Measurements from ENCODE around the gene PRPSAP2.
"Not testable (repeated sequence)": the region's sequence is repeated elsewhere in the genome, so short reads cannot be mapped to it uniquely, and the experiment has no call there.

Gene PRPSAP2

DNA sequence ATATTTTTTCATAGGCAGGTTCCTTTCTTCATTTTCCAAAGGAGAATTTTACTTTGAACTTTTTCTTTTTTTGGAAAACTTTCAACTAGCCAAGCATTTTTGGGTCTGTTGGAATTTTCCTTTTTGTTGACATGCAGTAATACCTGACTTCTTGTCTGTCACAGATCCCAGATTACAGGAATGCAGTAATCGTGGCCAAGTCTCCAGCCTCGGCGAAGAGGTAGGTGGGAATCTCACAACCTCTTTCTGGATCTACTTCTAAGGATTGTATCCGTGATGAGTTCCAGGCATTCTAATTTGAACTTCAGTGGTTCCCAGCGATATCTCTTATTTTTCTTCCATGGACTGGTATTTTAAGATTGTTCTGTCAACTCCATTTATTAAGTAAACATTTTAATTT lies 31.7 kb downstream of the PRPSAP2 start:
- DNase-seq: no peak

- DNase-seq: no peak
Observed at GRCh38 chr17:18891541-18891940, 33.6 kb downstream of the PRPSAP2 start.

DNA sequence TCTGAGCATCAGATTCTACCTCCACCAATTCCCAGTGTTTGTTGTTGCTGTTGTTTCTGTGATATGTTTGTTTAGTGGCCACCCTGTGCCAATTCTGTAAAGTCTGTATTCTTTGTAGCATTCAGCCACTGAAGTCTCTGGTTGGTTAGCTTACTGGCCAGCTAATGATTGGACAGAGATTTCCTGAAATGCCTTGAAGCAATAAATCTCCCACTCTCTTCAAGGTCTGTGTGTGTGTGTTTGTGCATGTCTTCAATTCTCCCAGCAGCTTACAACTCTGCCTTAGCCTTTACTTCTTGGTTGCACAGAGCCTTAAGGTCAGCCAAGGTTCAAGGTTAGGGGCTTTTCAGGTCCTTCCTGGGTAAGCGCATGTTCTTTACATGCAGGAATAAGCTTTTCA lies 38.2 kb downstream of the PRPSAP2 start:
- DNase-seq: no peak

DNA sequence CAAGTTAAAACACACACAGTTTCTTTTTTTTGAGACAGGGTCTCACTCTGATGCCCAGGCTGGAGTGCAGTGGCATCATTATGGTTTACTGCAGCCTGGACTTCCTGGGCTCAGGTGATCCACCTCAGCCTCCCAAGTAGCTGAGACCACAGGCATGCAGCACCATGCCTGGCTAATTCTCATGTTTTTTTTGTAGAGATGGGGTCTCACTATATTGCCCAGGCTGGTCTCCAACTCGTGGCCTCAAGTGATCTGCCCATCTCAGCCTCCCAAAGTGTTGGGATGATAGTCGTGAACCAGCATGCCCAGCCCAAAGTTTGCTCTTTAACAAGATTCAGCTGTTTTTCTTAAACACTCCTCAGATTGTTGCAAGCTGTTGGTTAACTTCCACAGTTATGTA lies 39.0 kb downstream of the PRPSAP2 start:
- no peak for DNase-seq

- DNase-seq: no peak
Observed at GRCh38 chr17:18904482-18904881, 46.6 kb downstream of the PRPSAP2 start.

GRCh38 chr17:18905226-18905625 lies 47.3 kb downstream of the PRPSAP2 start:
- DNase-seq: no peak

DNA sequence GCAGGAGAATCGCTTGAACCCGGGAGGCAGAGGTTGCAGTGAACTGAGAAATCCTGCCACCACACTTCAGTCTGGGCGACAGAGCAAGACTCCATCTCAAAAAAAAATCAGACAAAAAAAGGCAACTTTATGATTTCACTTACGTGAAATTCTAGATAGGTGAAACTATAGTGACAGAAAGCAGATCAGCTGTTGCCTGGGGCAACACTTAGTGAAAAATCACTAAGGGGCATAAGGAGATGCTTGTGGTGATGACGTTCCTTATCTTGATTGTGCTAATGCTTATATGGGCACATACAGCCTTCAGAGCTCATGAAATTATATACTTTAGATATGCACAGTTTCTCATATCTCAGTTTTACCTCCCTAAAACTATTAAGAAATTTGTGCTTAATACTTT lies 52.4 kb downstream of the PRPSAP2 start:
- DNase-seq: no peak

- DNase-seq: no peak
Observed at GRCh38 chr17:18910881-18911280, 53.0 kb downstream of the PRPSAP2 start.

GRCh38 chr17:18916816-18917500 lies 59.0 kb downstream of the PRPSAP2 start:
- DNase-seq: no peak

DNA sequence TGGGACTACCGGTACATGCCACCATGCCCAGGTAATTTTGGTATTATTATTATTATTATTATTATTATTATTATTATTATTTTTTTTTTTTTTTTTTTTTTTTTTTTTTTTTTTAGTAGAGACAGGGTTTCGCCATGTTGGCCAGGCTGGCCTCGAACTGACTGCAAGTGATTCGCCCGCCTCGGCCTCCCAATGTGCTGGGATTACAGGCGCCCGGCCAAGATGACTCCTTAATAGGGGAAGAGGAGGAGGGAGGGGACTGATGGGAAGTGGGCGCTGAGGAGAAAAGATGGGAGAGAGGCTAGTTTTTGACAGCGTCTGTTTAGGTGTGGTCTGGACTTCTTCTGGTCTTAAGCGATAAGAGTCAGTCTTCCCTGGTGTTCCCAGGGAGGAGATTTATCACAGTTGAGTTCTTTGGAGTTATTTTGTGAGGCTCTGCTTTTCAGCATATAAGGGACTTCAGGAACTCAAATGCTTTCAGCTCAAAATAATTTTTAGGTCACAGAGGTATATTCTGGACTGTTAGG lies 59.6 kb downstream of the PRPSAP2 start:
- DNase-seq: no peak

DNA sequence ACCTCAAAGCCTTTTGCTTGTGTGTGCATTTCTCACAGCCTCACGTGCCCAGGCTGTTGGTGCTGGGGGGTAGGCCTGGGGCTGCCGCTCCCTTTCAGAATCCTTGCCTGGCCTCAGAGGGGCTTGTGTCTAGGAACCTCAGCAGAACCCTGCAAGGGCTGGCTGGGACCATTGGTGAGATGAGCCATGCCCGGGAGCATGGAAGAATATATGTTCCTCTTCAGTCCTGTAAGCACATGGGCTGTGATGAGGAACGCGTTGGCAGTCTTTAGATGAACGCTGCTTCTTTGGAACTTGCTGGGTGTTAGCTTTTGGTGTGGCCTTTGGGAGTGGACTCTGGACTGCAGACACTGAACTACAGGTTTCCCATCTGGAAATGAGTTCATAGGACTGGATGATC lies 62.0 kb downstream of the PRPSAP2 start:
- DNase-seq: no peak

DNA sequence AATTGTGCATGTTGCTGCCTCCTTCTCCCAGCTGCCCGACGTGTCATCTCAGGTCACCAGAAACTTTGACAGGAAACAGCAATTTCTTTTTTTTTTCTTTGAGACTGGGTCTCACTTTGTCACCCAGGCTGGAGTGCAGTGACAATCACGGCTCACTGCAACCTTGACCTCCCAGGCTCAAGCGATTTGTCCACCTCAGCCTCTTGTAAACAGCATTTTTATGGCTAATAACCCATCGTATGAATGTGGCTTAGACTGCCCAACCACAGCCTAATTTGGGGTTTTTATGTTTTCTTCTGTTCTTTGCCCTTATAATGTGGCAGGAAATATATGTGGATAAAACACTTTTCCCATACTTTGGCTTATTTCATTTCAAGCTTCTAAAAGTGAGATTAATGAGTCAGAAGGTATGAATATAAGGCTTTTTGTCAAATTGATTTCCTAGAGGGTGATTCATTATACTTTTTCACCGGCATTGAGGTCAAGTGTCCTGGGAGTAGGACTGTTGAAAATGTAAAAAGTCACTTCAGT lies 63.0 kb downstream of the PRPSAP2 start:
- peak in 3 of 6 experiments; percentile 27 to 37 (median 32) for DNase-seq

DNA sequence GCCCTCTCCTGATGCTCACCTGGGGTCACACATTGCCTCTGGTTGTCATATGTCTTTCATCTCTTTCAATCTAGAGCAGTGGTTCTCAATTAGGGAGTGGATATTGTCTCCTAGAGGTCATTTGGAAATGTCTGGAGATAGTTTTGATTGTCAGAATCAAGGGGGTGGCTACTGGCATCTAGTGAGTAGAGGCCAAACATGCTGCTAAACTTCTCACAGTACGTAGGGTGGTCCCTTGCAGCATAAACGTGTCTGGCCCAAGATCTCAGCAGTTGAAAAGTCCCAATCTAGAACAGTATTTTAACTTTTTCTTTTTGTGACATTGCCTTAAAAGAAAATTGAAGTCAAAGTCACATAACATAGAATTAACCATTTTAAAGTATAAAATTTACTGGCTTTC lies 63.6 kb downstream of the PRPSAP2 start:
- DNase-seq: no peak

DNA sequence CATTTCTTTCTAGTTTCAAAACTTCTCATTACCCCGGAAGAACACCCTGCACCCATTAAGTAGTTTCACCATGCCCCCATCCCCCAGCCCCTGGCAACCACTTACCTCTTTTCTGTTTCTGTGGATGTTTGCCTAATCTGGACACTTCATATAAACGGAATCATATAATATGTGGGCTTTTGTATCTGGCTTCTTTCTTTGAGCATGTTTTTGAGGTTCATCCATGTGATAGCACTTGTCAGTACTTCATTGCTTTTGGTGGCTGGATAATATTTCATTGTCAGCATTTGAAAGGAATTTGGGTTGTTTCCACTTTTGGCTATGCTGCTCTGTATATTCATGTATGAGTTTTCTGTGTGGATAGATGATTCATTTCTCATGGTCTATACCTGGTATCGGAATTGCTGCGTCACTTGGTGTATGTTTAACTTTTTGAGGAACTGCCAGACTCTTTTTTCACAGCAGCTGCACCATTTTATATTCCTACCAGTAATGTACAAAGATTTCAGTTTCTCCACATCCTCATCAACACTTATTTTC lies 64.1 kb downstream of the PRPSAP2 start:
- no peak for DNase-seq

GRCh38 chr17:18922596-18922995 lies 64.7 kb downstream of the PRPSAP2 start:
- not testable (repeated sequence) for DNase-seq

DNA sequence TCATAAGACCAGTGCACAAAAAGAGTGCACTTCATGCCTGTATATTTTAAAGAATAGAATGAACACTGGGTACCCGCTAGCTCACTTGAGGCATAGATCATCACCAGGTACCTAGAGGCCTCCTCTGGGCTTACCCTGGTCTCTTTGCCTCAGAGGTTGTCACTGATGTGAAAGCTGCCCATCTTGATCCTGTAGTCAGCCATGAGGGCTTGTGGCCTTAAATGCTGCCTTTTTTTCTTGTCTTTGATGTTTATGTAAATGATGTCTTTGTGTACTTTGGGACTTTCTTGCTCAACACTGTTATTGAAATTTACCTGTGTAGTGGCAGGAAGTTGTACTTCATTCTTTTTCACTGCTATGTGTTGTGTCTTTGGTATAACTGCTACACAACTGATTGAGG lies 67.3 kb downstream of the PRPSAP2 start:
- peak in 3 of 6 experiments; percentile 34 to 46 (median 43) for DNase-seq

DNA sequence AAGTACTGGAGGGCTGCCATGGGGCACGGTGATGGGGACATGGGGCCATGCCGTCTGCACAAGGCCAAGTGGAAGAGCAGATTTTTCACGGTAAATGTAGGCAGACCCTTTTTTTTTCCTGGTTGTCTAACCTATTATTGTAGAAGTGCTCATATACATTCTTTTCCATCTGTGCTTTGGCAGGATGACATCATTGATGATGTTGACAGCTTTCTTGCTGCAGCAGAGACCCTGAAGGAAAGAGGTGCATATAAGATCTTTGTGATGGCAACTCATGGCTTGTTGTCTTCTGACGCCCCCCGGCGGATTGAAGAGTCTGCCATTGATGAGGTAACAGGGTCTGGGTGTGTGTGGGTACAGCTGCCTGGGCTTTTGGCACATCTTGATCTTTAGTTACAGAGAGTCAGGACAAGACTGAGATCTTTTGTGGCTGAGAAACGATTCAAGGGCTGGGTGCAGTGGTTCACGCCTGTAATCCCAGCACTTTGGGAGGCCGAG lies 70.7 kb downstream of the PRPSAP2 start:
- no peak for DNase-seq

GRCh38 chr17:18932360-18933055 lies 74.6 kb downstream of the PRPSAP2 start:
- DNase-seq: peak in 2 of 6 experiments; percentile 10 to 14

DNA sequence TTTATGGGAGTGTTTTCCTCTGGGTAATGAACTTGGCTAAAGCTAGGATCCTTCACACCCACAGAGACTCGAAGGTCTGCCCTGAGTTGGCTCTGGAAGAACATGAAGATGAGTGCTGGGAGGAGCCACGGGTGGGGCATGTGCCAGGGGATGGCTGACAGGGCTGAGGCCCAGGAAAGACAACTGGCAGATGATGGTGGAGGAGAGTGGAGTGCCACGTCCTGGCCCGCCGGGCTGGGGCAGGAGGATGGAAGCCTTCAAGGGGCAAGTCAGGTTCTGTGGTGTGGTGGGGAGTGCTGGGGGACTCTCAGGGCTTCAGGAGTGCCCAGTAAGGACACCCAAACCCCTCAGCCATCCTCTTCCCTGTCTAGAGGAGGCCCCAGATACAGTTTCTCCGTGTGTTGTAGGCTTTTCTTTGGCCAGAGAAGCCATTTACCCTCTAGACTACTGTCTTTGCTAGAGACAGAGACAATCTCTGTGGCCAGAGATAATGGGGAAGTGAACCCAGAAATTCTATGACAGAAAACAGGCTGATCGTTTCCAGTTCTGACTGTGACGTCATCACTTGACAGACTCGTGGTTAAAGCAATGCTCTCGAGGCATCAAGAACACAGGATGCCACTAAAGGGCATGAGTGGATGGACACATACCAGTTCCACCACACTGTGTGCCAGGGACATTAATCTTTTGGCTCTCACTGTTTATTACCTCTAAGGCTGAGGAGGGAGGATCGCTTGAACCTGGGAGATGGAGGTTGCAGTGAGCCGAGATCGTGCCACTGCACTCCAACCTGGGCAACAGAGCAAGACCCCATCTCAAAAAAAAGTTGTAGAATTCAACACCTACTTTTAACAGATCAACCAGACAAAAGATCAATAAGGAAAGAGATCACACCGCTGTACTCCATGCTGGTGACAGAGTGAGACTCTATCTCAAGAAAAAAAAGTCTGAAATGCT lies 75.4 kb downstream of the PRPSAP2 start:
- DNase-seq: no peak

GRCh38 chr17:18937981-18938691 lies 80.2 kb downstream of the PRPSAP2 start:
- no peak for DNase-seq

DNA sequence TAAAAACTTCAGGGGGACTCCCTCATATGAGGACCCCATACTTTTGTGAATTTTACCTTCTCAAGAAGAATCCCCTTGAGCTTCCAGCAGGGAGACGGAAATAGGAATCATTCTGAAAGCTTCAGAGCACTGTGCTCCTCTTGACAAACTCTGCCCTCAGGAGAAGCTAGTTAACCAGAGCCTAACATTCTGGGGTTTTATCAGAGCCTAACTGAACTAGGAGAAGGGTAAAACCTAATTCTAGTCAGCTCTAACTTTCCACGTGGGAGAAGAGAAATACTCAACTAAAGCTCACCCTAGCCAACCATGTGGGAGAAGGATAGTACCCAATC lies 80.7 kb downstream of the PRPSAP2 start:
- DNase-seq: no peak

DNA sequence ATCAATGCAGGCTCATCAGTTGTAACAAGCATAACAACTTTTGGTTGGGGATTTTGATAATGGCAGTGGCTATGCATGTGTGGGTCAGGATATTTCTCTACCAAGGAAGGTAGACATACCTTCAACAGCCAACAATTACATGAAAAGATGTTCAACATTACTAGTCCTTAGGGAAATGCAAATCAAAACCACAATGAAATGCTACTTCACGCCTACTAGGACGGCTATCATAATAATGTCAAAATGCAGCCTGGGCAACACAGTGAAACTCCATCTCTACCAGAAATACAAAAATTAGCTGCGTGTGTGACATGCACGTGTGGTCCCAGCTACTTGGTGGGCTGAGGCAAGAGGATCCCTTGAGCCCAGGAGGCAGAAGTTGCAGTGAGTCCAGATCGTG lies 86.7 kb downstream of the PRPSAP2 start:
- no peak for DNase-seq
